Measurements from ENCODE around the gene PLA2G4E.

DNA sequence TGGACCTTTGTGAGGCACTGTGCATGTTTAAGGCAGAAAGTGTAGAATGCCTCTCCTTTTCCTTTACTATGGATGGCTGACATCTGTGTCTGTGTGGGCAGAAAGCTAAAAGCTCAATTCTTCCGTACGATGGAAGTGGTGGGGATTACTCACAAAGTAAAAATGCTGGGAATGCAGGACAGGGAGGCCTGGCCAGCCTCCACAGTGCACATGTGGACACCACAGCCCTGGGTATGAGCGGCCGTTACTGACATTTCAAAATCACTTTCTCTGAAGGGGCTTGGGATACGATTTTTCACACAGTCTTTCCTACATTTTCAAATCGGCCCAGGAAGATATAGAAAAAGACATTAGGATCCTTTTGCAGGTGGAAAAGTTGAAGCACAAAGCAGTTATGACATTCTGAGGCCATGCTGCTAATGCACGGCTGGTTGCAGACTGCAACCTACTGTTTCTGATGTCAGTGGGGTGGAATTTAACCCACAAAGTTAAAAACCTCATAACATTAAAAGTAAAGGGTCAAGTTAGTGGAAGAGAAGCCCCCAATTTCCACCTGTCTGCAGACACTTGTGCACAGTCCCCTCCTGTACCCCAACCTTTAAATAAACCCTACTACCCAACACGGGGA lies 76.4 kb downstream of the PLA2G4E start:
- TF ChIP-seq, protein P1, sequence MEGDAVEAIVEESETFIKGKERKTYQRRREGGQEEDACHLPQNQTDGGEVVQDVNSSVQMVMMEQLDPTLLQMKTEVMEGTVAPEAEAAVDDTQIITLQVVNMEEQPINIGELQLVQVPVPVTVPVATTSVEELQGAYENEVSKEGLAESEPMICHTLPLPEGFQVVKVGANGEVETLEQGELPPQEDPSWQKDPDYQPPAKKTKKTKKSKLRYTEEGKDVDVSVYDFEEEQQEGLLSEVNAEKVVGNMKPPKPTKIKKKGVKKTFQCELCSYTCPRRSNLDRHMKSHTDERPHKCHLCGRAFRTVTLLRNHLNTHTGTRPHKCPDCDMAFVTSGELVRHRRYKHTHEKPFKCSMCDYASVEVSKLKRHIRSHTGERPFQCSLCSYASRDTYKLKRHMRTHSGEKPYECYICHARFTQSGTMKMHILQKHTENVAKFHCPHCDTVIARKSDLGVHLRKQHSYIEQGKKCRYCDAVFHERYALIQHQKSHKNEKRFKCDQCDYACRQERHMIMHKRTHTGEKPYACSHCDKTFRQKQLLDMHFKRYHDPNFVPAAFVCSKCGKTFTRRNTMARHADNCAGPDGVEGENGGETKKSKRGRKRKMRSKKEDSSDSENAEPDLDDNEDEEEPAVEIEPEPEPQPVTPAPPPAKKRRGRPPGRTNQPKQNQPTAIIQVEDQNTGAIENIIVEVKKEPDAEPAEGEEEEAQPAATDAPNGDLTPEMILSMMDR (IDR thresholded peaks at IDR 0.05), result no peak
- TF ChIP-seq POLR2A (IDR thresholded peaks at IDR 0.05) (no peak), POLR2AphosphoS5 (IDR thresholded peaks at IDR 0.05) (peak; percentile 61)
